Upper lobe of left lung (tissue), 4 donors: ENCODE data around the gene EVI5.

Experiments
- CTCF ChIP-seq, 6 experiments: fragments of 450-650 bp in 4 of 6; fragments of 200-600 bp in 2 of 6; sonication (generic) in 2 of 6; IDR thresholded peaks; one replicate each; pipeline ENCODE4 v1.5.1; 2016 to 2019; ENCODE audit warnings: antibody characterized with exemption in 6 of 6
- EP300 ChIP-seq, 4 donors: sonication (generic); formaldehyde crosslinking; IDR thresholded peaks; one replicate each; pipeline ENCODE4 v1.5.1; 2017; ENCODE audit warnings: antibody characterized with exemption in 4 of 4, control low read depth in 2 of 4

- TF ChIP-seq CTCF (IDR thresholded peaks at IDR 0.05) (no peak), EP300 (IDR thresholded peaks at IDR 0.05) (no peak)
Observed at GRCh38 chr1:92701147-92701546, 83.8 kb downstream of the EVI5 start.
